Uterus (tissue), 2 donors: Measurements from ENCODE around the gene TRPC4.

Experiments
- CTCF ChIP-seq, 4 experiments: fragments of 200-600 bp in 2 of 4; fragments of 450-650 bp in 2 of 4; sonication (generic) in 2 of 4; IDR thresholded peaks; one replicate each; pipeline ENCODE4 v1.5.1; 2016 to 2019; ENCODE audit warnings: antibody characterized with exemption in 4 of 4, mild to moderate bottlenecking in 2 of 4, moderate library complexity in 1 of 4
- POLR2A ChIP-seq, 2 donors: fragments of 450-650 bp; IDR thresholded peaks; one replicate each; pipeline ENCODE4 v1.6.1; 2016; ENCODE audit warnings: antibody characterized with exemption in 2 of 2, mild to moderate bottlenecking in 1 of 2, moderate library complexity in 1 of 2

- no peak for TF ChIP-seq CTCF (IDR thresholded peaks at IDR 0.05)
- no peak for TF ChIP-seq POLR2A (IDR thresholded peaks at IDR 0.05)
Measured at GRCh38 chr13:37647031-37647650, 222.4 kb downstream of the TRPC4 start.
